Glomerular visceral epithelial cell (primary cell): ENCODE measurements around the gene NR5A2.

Experiments
- DNase-seq: peaks from one replicate; pipeline ENCODE4 v3.0.0-alpha.2; 2016; ENCODE audit errors: extremely low spot score

The NR5A2 gene

DNA sequence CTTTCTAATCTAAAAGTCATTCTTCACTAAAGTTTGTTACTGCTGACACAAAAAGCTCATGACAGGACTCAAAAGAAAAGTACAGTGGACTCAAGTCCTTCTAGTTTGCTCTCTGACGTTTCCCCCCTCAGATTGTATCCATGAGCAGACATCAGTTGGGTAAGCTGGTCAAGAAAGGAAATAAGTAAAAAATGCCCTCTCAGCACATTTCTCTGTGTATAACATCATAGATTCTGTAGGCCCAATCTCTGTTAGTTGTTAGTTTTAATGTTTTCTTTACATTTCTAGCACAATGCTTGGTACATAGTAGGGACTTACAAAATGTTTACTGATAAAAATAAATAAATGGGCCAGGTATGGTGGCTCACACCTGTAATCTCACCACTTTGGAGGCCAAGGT is 96.8 kb downstream of the NR5A2 start:
- no peak for DNase-seq

DNA sequence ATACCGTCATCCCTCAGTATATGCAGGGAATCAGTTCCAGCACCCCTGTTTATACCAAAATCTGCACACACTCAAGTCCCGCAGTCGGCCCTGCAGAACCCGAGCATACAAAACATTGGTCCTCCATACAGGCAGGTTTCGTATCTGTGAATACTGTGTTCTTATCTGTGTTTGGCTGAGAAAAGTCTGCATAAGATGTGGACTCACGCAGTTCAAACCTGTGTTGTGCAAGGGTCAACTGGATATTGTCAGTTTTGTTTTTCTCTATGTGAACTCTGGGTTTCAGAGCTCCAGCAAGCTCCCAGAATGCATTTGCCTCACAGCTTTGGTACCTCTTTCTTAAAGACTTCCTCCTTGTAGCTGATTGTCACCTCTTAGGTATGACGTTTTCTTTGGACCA is 100.6 kb downstream of the NR5A2 start:
- no peak for DNase-seq

DNA sequence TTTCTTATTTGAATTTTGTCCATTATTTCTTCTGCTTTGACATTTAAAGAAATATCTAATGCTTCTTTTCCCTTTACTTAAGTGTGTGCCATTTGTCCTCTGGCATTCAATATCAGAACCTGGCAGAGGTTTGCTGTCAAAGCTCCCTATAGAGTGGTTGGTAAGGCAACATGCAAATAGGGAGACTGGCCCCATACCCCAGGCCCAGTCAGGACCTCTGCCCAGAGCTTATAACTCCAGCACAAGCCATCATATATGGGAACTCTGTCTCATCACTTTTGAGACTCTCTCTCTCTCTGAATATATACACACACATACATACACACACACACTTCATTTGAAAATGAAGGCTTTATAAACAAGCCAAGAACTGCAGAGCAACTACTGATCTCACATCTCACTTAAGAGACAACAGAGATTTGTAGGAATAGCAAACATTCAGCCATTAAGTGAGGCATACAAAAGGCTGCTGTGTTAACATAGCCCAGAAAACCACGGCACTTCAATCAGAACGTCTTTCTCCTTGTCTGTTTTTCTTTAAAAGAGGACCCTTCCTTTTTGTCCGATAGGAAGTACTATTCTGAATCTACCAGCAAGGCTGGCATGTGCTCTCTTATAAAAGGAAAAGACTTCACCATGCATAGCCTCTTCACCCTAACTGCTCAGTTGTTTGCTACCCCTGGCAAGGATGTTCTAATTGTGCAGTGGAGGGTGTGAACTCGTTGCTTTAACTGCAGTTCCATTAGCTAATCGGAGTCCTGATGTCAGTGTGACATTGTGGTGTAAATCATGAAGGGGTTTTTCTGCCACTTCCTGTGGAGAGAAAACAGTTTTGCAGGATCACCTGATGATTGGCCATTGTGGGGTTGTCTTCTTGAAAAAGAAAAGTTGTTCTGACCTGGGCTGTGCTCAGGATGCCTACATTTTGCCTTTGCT is 101.7 kb downstream of the NR5A2 start:
- no peak for DNase-seq

DNA sequence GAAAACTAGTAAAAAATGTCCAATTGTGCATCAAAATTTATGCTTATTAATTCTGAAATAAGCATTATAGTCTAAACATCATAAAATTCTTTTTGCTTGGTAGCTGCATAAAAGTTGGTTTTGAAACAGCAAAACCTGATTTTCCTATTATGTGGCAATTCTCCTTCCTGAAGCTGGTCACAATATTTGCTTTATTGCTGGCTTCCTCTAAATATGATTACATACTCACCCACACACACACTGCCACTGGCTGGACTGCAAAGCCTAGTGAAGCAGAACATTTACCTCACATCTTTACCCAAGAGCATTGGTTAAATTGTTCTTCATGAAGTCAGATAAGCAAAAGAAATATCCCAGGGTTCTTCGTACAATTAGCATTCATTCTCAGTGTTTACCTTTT is 103.0 kb downstream of the NR5A2 start:
- peak; percentile 34 for DNase-seq

DNA sequence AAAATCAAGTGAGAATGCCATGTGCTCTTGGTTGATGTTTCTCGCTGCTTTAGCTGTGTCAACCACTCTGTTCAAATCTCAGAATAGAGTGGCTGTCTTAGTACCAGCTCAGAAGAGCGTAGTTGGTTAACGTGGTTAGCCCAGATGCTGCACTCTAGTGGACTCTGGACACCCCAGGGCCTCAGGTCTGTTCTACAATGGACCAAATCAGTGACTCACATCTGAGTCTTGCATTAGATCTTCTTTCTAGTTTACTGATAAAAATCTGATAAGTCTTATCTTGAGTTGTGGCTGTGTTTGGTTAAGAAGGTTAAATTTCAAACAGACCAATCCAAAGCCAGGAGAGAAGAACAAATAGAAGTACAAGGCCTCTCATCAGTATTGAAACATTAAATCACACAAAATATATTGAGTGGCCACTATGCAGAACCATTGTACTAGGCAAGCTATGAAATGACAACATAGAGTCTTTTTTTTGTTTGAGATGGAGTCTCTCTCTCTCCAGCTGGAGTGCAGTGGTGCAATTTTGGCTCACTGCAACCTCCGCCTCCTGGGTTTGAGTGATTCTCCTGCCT is 104.1 kb downstream of the NR5A2 start:
- peak; percentile 17 for DNase-seq

DNA sequence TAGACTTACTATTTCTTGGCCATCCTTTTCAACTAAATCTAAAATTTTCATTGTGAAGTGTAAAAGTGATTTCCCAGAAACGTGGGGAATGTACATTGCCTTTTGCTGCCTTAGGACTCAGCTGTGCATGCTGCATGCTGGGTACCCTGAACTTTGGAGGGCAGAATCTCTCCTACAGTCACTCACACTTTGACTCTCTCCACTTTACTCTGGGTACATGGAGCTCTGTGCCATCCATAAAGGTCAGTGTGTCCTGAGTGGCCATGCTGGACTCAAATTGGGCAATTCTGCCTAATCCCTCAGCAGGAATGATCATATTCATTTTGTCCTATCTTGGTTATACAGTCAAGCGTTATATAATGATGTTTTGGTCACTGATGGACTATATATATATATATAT is 105.6 kb downstream of the NR5A2 start:
- no peak for DNase-seq

DNA sequence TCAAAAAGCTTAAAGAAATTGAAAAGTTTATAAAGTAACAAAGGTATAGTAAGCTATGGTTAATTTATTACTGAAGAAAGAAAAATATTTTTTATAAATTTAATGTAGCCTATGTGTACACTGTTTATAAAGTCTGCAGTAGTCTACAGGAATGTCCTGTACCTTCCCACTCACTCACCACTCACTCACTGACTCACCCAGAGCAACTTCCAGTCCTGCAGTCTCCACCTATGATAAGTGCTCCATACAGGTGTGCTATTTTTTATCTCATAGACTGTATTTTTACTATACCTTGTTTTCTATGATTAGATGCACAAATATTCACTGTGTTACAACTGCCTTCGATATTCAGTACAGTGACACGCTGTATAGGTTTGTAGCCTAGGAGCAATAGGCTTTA is 106.6 kb downstream of the NR5A2 start:
- no peak for DNase-seq

DNA sequence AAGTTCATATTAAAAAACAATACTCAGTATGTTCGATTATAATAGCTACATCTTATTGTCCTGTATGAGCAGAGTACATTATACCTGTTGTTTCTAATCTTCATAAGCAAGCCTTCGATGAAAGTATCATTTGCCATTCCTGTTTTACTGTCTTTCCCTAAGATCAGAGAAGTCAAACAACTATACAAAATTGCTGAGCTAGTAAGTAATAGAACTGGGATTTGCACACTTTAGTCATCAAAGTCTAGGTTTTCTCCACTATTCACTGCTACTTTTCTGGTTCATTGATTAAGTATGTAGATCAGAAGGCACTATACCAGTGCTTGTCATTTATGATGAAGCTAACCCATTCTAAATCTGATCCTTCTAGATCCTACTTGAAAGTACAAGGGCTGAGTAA is 108.9 kb downstream of the NR5A2 start:
- no peak for DNase-seq

DNA sequence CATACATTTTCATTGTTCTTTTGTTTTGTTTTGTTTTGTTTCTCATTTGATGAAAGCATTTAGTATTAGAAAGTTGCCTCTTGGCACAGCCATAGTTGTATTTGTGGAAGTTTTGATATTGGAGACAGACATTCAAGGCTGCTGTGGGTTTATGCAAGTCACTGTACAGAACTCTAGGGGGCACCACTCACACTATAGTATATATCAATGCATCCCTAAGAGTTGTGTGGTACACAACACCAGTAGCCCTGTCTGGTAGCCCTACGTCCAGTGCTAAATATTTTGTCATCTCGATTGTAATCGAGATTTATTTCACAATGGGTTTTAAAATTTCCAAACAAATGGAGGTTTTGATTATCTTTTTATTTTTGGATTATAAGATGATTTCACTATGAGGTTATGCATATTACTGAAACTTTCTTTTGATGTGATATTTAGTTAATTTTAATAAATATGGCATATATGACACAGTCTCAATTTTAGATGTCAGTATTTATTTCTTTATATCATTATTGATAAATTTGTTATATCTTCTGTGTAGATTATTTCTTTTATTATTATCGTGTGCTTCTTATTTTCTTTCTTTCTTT is 112.2 kb downstream of the NR5A2 start:
- DNase-seq: peak; percentile 61

DNA sequence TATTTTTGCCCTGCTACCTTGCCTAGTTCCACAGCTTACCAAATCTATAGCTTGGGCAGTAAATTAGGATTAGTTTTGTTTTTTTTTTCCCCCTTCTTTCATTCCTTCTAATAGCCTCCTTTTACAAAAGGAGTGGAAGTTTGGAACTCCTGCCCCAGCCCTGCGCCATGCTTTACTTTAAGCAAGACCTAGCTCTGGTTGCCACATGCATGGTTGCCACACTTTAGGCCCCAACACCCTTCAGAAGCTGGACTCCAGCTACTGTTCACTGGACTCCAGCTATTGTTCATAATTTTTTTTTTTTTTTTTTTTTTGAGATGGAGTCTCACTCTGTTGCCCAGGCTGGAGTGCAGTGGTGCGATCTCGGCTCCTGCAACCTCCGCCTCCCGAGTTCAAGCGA is 115.8 kb downstream of the NR5A2 start:
- DNase-seq: no peak

DNA sequence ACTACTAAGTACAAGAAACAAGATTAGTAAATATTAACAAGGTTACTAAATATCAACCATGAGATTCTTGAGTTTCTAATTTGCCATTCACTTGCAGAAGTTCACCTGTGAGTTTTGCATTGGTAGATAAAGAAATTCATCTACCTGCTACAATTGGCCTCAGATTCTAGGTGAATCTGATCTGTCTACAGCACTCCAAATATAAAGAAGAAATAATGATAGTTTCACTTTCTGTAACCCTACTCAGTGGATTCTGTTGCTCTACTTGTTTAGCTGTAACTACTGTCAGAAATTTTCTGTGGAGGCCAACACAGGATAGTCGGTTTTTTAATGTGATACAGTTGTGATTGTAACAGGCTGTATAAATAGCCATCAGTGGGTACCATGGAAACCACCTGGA is 118.6 kb downstream of the NR5A2 start:
- DNase-seq: no peak

DNA sequence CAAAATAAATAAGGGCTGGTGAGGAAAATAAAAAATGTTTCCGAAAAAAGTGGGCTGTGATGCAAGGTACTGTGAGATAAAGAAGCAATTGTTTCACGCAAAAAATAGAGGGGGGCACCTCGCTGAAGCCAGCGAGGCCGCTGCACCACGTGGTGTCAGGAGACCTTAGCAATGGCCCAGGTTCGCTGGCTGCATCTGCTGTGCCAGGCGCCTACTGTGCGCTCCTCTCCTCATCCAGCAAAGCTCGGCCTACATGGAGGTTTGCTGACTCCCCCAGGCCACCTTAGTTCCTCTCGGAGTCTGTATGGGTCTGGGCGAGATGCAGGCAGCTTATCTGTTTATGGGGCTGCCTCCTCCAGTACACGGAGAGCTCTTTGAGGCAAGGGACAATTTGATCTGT is 119.6 kb downstream of the NR5A2 start:
- no peak for DNase-seq

DNA sequence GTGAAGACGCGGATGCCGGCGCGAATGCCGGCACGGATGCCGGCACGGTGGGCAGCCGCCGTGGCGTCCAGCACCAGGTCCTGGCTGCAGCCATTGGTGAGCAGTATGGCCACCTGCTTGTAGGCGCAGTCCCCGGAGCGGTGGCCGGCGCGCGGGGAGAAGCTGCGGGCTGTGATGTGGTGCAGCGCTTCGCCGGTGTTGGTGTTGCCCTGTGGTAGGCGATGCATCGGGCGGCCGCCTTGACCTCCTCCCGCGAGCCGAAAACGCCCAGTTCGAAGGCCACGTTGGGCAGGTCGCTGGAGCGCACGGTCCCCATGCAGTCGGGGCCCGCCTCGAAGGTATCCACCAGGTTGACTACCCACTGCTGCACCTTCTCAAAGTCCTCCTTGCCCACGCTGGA is 120.2 kb downstream of the NR5A2 start:
- no peak for DNase-seq

DNA sequence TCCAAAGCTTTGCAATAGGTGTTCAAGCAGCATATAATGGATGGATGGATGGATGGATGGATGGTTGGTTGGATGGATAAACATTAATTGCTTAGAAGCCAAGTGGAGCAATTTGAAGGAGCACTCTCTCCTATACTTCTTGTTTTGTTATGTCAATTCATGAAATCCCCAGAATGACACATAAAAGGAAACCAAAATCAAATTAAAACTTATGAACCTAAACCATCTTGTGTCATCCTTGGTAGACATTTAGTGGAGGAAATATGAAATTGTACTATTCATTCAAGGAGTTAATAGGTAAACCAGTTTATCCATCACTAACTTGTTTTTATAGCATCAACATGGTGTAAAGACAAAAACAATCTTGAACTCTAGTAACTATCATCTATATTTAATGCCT is 122.5 kb downstream of the NR5A2 start:
- DNase-seq: no peak

DNA sequence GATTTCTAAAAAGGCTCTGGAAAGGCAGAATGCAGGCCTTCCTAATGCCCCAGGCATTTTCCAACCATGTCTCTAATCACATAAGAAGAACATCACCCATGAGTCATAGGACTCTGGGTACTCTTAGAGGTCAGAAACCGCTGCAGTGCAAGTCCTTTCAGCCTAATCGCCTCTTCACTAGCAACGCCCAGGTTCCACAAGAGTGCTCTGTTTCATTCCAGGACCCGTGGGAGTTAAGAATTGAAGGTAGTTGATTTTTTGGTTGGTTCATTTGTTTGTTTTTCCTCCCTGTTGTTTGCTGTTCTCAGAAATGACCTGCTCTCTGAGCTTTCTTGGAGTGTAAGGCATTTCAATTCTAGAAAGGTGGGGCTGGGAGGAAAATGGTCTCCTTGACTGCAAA is 123.2 kb downstream of the NR5A2 start:
- DNase-seq: peak; percentile 76

DNA sequence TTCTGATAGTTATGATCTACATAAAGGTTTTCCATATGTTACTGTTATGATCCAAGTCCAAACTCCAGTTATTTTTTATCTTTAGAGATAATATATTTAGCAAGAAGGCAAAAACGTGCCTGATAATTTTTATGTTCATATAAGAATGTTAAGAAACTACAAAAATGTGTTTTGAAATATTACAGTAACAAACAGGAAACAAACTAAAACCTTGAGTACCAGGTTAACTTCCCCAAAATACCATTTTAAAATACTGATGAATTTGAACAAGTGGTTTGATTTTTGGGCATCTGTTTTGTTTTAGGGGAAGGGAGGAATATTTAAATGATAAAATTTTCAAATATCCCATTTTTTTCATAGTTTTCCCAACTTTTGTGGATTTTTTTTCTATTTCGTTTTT is 124.8 kb downstream of the NR5A2 start:
- no peak for DNase-seq

DNA sequence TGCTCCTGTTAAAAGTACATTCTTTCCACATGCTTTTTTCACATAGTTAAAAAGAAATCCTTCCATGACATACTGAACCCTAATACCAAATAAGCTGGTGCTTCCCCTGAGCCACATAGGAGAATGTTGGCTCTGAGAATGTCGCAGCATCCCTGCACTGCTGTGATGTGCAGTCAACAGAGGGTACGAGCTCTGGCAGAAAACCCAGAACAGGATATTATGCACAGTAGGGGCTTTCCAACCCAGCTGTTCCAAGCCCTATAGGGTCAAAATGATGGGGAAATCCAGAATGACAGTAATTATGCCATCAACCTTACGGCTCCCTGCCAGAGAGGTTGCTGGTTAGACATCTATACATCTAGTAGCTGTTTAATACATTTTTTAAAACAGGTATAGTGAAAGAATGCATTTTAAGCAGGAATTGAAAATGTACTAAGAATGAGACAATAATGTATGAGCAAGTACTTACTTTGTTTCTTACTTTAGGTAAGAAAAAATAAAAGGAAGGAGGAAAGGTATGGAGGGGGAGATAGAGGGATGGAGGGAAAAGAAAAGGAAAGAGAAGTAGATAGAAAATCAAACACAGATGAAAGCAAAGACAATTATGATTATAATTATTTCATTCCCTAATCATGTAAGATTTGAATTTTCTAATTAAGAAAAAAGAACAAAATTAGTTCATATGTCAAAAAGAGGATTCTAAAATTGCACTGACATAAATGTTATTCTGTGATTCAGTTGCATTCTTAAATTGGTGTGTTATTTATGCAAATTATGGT is 126.0 kb downstream of the NR5A2 start:
- no peak for DNase-seq

DNA sequence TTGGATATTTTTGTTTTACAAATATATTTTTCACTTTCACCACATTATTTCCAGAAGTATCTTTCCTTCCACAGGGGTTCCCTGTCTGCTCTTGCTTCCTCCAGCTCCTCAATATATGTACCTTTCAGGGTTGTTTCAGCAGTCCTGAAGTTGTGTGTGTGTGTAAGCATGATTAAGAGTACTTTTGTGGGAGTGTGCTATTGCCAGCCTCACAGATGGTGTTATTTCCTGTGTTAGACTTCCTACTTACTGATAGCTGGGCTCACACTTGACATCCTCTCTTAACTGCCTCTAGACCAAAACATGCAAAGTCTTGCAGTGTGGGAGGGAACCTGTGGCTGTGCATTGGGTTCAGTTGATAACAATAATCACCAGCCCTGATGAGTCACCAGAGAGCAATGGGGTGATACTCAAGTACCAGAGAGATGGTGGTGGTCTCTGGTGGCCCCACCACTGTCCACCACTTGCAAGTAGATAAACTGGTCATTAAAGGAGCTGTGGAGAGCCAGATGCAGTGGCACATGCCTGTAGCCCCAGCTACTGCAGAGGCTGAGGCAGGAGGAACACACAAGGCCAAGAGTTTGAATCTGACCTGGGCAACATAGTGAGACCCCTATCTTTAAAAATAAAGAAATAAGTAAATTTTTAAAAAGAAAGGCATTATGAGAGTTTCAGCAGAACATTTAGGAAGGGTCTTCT is 126.7 kb downstream of the NR5A2 start:
- peak; percentile 7 for DNase-seq

DNA sequence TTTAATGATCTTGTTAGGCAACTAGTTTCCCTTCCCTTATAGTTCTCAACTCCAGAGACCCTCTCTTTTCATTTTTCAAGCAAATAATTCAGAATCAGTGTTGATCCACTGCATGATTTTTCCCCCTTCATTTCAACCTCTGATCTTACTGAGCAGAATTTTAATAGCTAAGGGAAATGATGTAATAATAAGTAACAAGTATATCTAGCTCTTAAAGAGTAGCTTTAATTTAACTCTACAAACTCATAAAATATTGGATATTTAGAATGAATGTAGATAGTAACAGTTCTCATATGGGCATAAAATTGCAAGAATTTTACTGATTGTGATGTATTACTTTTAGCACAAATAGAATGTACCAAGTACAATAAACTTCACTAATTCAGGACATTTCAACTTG is 130.2 kb downstream of the NR5A2 start:
- DNase-seq: no peak

DNA sequence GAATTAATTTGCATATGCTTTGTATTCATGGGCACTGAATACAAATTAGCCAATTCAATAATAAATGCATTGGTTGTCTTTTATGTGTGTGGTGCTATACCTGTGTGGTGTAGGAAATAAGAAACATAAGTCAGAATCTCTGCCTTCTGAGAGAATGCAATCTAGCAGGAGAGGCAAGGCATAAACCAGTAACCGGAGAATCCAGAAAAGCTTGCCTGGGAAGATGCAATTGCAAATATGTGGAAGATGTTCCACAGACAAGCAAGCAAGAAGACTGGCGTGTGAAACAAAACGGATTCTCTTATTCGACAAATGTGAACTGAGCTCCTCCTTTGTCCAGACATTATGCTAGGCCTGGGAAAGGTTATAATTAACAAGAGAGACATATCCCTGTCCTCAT is 134.3 kb downstream of the NR5A2 start:
- DNase-seq: no peak

DNA sequence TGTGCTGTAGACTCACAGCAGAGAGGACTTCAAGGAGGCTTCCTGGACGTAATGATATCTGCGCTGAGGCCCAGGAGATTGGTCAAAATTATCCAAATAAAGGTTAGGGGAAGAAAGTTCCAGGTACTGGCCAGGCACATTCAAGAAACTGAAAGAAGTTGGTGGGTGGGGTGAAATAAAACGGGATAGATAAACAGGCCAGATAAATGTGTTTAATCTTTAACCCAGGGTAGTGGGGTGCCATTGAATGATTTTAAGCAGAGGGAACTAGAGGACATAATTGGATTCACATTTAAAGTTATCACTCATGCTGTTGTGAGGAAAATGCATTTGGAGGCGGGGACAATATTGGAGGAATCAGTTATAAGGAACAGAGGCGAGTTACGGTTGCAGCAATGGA is 134.7 kb downstream of the NR5A2 start:
- no peak for DNase-seq

DNA sequence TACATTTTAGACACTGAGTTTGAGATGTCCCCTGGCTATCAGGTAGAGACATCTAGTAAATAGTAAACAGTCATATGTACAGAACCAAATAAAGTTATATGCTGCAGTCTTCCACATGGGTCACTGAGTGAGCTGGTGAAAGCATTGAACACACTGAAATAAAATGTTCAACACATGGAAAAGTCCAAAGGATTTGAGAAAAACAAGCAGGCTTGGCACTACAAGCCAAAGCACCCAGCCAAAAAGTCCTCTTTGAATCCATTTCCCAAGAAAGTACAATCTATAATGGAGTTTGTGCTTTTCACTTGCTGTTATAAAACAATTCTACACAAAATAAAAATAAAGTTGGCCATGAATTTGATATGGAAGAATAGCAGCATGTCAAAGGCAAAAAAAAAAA is 135.4 kb downstream of the NR5A2 start:
- no peak for DNase-seq
